ENCODE measurements around the gene ITGA3.

The ITGA3 gene

GRCh38 chr17:50090971-50091917, 35.3 kb downstream of the ITGA3 start:
- TF ChIP-seq TAF1 (IDR thresholded peaks at IDR 0.05; ENCODE audit: low read depth) (no peak), NFIC (IDR thresholded peaks at IDR 0.05) (no peak), YY1 (IDR thresholded peaks at IDR 0.05; ENCODE audit: low read depth) (no peak), ZBTB7A (IDR thresholded peaks at IDR 0.05; ENCODE audit: low read depth) (no peak)

GRCh38 chr17:50091918-50092285, 36.0 kb downstream of the ITGA3 start:
- TF ChIP-seq REST (IDR thresholded peaks at IDR 0.05; ENCODE audit: low read depth) (no peak), YY1 (IDR thresholded peaks at IDR 0.05; ENCODE audit: low read depth) (no peak), NFIC (IDR thresholded peaks at IDR 0.05) (no peak), FOXM1 (IDR thresholded peaks at IDR 0.05; ENCODE audit: borderline replicate concordance, low read depth) (no peak), CREB1 (IDR thresholded peaks at IDR 0.05; ENCODE audit: low read depth) (no peak), USF1 (IDR thresholded peaks at IDR 0.05) (no peak), EP300 (IDR thresholded peaks at IDR 0.05; ENCODE audit: borderline replicate concordance) (no peak), ZBTB7A (IDR thresholded peaks at IDR 0.05; ENCODE audit: low read depth) (no peak), MAX (IDR thresholded peaks at IDR 0.05) (no peak), TCF12 (IDR thresholded peaks at IDR 0.05; ENCODE audit: low read depth) (no peak), TEAD4 (IDR thresholded peaks at IDR 0.05) (no peak), TAF1 (IDR thresholded peaks at IDR 0.05; ENCODE audit: low read depth) (no peak), EGR1 (IDR thresholded peaks at IDR 0.05) (no peak), CEBPB (IDR thresholded peaks at IDR 0.05) (no peak), RAD21 (IDR thresholded peaks at IDR 0.05; ENCODE audit: low read depth) (no peak)

GRCh38 chr17:50093246-50093645, 37.3 kb downstream of the ITGA3 start:
- TF ChIP-seq EP300 (IDR thresholded peaks at IDR 0.05; ENCODE audit: borderline replicate concordance) (no peak), RAD21 (IDR thresholded peaks at IDR 0.05; ENCODE audit: low read depth) (no peak), ZBTB7A (IDR thresholded peaks at IDR 0.05; ENCODE audit: low read depth) (no peak), TEAD4 (IDR thresholded peaks at IDR 0.05) (no peak), TAF1 (IDR thresholded peaks at IDR 0.05; ENCODE audit: low read depth) (no peak), FOXM1 (IDR thresholded peaks at IDR 0.05; ENCODE audit: borderline replicate concordance, low read depth) (no peak), REST (IDR thresholded peaks at IDR 0.05; ENCODE audit: low read depth) (no peak), CEBPB (IDR thresholded peaks at IDR 0.05) (no peak), USF1 (IDR thresholded peaks at IDR 0.05) (no peak), TCF12 (IDR thresholded peaks at IDR 0.05; ENCODE audit: low read depth) (no peak), MAX (IDR thresholded peaks at IDR 0.05) (no peak)

GRCh38 chr17:50093807-50094206, 37.9 kb downstream of the ITGA3 start:
- TF ChIP-seq MAX (IDR thresholded peaks at IDR 0.05), result no peak
- TF ChIP-seq NFIC (IDR thresholded peaks at IDR 0.05), result no peak
- no peak for TF ChIP-seq TAF1 (IDR thresholded peaks at IDR 0.05; ENCODE audit: low read depth)
- no peak for TF ChIP-seq TEAD4 (IDR thresholded peaks at IDR 0.05)
- no peak for TF ChIP-seq CEBPB (IDR thresholded peaks at IDR 0.05)
- no peak for TF ChIP-seq RAD21 (IDR thresholded peaks at IDR 0.05; ENCODE audit: low read depth)
- no peak for TF ChIP-seq EP300 (IDR thresholded peaks at IDR 0.05; ENCODE audit: borderline replicate concordance)
- TF ChIP-seq USF1 (IDR thresholded peaks at IDR 0.05), result no peak
- TF ChIP-seq YY1 (IDR thresholded peaks at IDR 0.05; ENCODE audit: low read depth), result no peak
- no peak for TF ChIP-seq EGR1 (IDR thresholded peaks at IDR 0.05)
- TF ChIP-seq TCF12 (IDR thresholded peaks at IDR 0.05; ENCODE audit: low read depth), result no peak
- TF ChIP-seq REST (IDR thresholded peaks at IDR 0.05; ENCODE audit: low read depth), result no peak
- TF ChIP-seq ZBTB7A (IDR thresholded peaks at IDR 0.05; ENCODE audit: low read depth), result no peak
- TF ChIP-seq CREB1 (IDR thresholded peaks at IDR 0.05; ENCODE audit: low read depth), result no peak
